Liver (tissue), 9 donors: ENCODE data around the gene CDH13. TPM values are rescaled to one million over a fixed set of nuclear protein-coding genes. Genes with fewer than 3 reads are reported as not detected.

Source experiments
- DNase-seq: peaks from one replicate; pipeline ENCODE4 v3.0.0-alpha.2; 2017; ENCODE audit warnings: low spot score
- H3K27ac ChIP-seq, 2 donors: one replicate each; pipeline ENCODE4 v1.7.0; 2013; ENCODE audit warnings: inconsistent platforms in 2 of 2, low read length in 2 of 2, control low read depth in 1 of 2, low read depth in 1 of 2, mild to moderate bottlenecking in 1 of 2
- H3K27me3 ChIP-seq, 4 donors: one replicate each; pipeline versions ENCODE4 v1.6.1 to v1.7.0; 2013; ENCODE audit warnings: low read length in 3 of 4, inconsistent platforms in 1 of 4, mild to moderate bottlenecking in 1 of 4, moderate library complexity in 1 of 4; ENCODE audit not compliant: control insufficient read depth in 4 of 4, insufficient read depth in 4 of 4
- H3K36me3 ChIP-seq, 4 donors: one replicate each; pipeline versions ENCODE4 v1.6.1 to v1.7.0; 2013; ENCODE audit warnings: low read length in 3 of 4, mild to moderate bottlenecking in 3 of 4, low read depth in 1 of 4, moderate library complexity in 1 of 4; ENCODE audit not compliant: control insufficient read depth in 4 of 4, insufficient read depth in 3 of 4
- H3K4me1 ChIP-seq, 4 donors: one replicate each; pipeline versions ENCODE4 v1.6.1 to v1.7.0; 2013; ENCODE audit warnings: low read length in 3 of 4, mild to moderate bottlenecking in 3 of 4, moderate library complexity in 1 of 4; ENCODE audit not compliant: control insufficient read depth in 4 of 4, insufficient read depth in 4 of 4
- H3K4me3 ChIP-seq, 3 donors: one replicate each; pipeline versions ENCODE4 v1.6.1 to v1.7.0; 2013; ENCODE audit warnings: low read length in 3 of 3, control low read depth in 1 of 3, low read depth in 1 of 3, mild to moderate bottlenecking in 1 of 3
- H3K9ac ChIP-seq, 2 donors: one replicate each; pipeline ENCODE4 v1.7.0; 2013; ENCODE audit warnings: low read length in 2 of 2, mild to moderate bottlenecking in 2 of 2, moderate library complexity in 2 of 2, control low read depth in 1 of 2, low read depth in 1 of 2
- H3K9me3 ChIP-seq, 4 donors: one replicate each; pipeline versions ENCODE4 v1.6.1 to v1.7.0; 2013; ENCODE audit warnings: low read length in 3 of 4; ENCODE audit not compliant: control insufficient read depth in 4 of 4
- CTCF ChIP-seq: fragments of 150-350 bp; IDR thresholded peaks from 2 replicates; pipeline ENCODE4 v1.5.1; 2017; ENCODE audit warnings: improper control_type of control experiment, low read depth, low read length; ENCODE audit not compliant: missing input control
- EGR1 ChIP-seq, 2 donors: IDR thresholded peaks; 2 replicates each; pipeline ENCODE4 v1.6.1; 2016 to 2018; ENCODE audit warnings: antibody characterized with exemption in 2 of 2, low read depth in 2 of 2
- FOXA2 ChIP-seq: IDR thresholded peaks from 2 replicates; pipeline ENCODE4 v1.6.1; 2016; ENCODE audit warnings: antibody characterized with exemption
- GABPA ChIP-seq, 2 donors: IDR thresholded peaks in 1 of 2; conservative IDR thresholded peaks in 1 of 2; 2 replicates each; pipeline ENCODE4 v1.6.1; 2016; ENCODE audit warnings: antibody characterized with exemption in 2 of 2, mild to moderate bottlenecking in 1 of 2, moderate library complexity in 1 of 2
- HNF4G ChIP-seq: IDR thresholded peaks from 2 replicates; pipeline ENCODE4 v1.6.1; 2016; ENCODE audit warnings: antibody characterized with exemption
- JUND ChIP-seq, 2 donors: IDR thresholded peaks; 2 replicates each; pipeline ENCODE4 v1.6.1; 2016; ENCODE audit warnings: antibody characterized with exemption in 2 of 2
- NR2F2 ChIP-seq: IDR thresholded peaks from 2 replicates; pipeline ENCODE4 v1.6.1; 2016; ENCODE audit warnings: antibody characterized with exemption
- RAD21 ChIP-seq, 2 donors: IDR thresholded peaks; 2 replicates each; pipeline ENCODE4 v1.6.1; 2016; ENCODE audit warnings: antibody characterized with exemption in 2 of 2, mild to moderate bottlenecking in 2 of 2
- REST ChIP-seq: IDR thresholded peaks from 2 replicates; pipeline ENCODE4 v1.6.1; 2016; ENCODE audit warnings: antibody characterized with exemption, mild to moderate bottlenecking
- RXRA ChIP-seq, 2 donors: IDR thresholded peaks; 2 replicates each; pipeline ENCODE4 v1.6.1; 2017 to 2018; ENCODE audit warnings: antibody characterized with exemption in 2 of 2, mild to moderate bottlenecking in 1 of 2
- TAF1 ChIP-seq: conservative IDR thresholded peaks from 2 replicates; pipeline ENCODE4 v1.6.1; 2016; ENCODE audit warnings: antibody characterized with exemption, mild to moderate bottlenecking
- YY1 ChIP-seq: IDR thresholded peaks from 2 replicates; pipeline ENCODE4 v1.6.1; 2016; ENCODE audit warnings: antibody characterized with exemption, mild to moderate bottlenecking
- ZBTB33 ChIP-seq: IDR thresholded peaks from 2 replicates; pipeline ENCODE4 v1.6.1; 2016; ENCODE audit warnings: antibody characterized with exemption
- WGBS: extraction: QIAGEN DNeasy Blood & Tissue Kit; methylation state at CpG from one replicate; pipeline ENCODE4 v1.1.7; 2013; 5-methylcytosine and 5-hydroxymethylcytosine counted together
- polyA plus RNA-seq, 2 donors: library from polyadenylated mRNA; stranded (reverse) in 1 of 2; unstranded in 1 of 2; fragments of 200-250 nt in 1 of 2; fragments of >200 nt in 1 of 2; fragmentation: Nextera tagmentation in 1 of 2; extraction: Ambion mirVana in 1 of 2; gene quantifications; one replicate each; pipeline versions ENCODE4 v1.2.1 to v1.2.3, GENCODE V29; 2013 to 2015
- total RNA-seq, 2 donors: library from RNA; depleted of rRNA; stranded (reverse); fragments of >200 nt; gene quantifications; one replicate each; pipeline ENCODE4 v1.2.3, GENCODE V29; 2014
- donor health status: healthy.
- donor health status: healthy.
- donor health status: healthy.
- donor health status: healthy.
- donor health status: healthy.

CDH13 gene
- total and polyA plus RNA-seq, 4 donors: 0.21 to 1.5 (median 0.58) TPM

GRCh38 chr16:82995286-82995923 is 368.6 kb downstream of the CDH13 start (continued):
- TF ChIP-seq ZBTB33 (no peak), JUND (IDR thresholded peaks at IDR 0.05) (no peak)

GRCh38 chr16:82995924-82996441 is 369.2 kb downstream of the CDH13 start:
- Histone ChIP-seq H3K4me3 (no peak overlapping the region), H3K27me3 (peaks cover 0 to 3% (median 0%) of the 10 kb centered on the region in 4 donors), H3K27ac (no peak overlapping the region), H3K9me3 (no peaks in the 10 kb centered on the region), H3K4me1 (no peaks in the 10 kb centered on the region), H3K36me3 (no peaks in the 10 kb centered on the region), H3K9ac (no peak overlapping the region)
- no peak for DNase-seq
- TF ChIP-seq HNF4G: no peak
- TF ChIP-seq EGR1 (IDR thresholded peaks at IDR 0.05; ENCODE audit: low read depth in 2 of 2): no peak
- TF ChIP-seq RAD21 (IDR thresholded peaks at IDR 0.05): peak in 1 of 2 donors; percentile 9
- no peak for TF ChIP-seq YY1
- TF ChIP-seq RXRA (IDR thresholded peaks at IDR 0.05): no peak
- no peak for TF ChIP-seq FOXA2
- no peak for TF ChIP-seq REST
- no peak for TF ChIP-seq ZBTB33
- peak; percentile 80 to 82 for TF ChIP-seq JUND (IDR thresholded peaks at IDR 0.05)
- no peak for TF ChIP-seq TAF1
- peak; percentile 76 for TF ChIP-seq NR2F2
- no peak for TF ChIP-seq GABPA (IDR thresholded peaks at IDR 0.05 in 1 of 2, conservative IDR thresholded peaks at IDR 0.05 in 1 of 2)
- TF ChIP-seq CTCF: no peak
- WGBS: 46% methylated on average over 5 of the region's 5 CpGs
